Gastrocnemius medialis (tissue), 4 donors: ENCODE data around the gene DTNB. TPM values are rescaled to one million over a fixed set of nuclear protein-coding genes. Genes with fewer than 3 reads are reported as not detected.

ENCODE experiments used
- ATAC-seq, 2 donors: fragments of 150-250 bp; one replicate each; pipeline ENCODE4 v1.9.1; 2016
- DNase-seq, 2 donors: peaks; one replicate each; pipeline ENCODE4 v3.0.0-alpha.2; 2019
- H3K27ac ChIP-seq, 4 donors: fragments of 200-600 bp; sonication (generic); 1 replicate in 1 of 4; 2 replicates in 3 of 4; pipeline ENCODE4 v1.5.1; 2016 to 2018; ENCODE audit warnings: mild to moderate bottlenecking in 2 of 4, moderate library complexity in 1 of 4
- H3K27me3 ChIP-seq, 3 donors: fragments of 200-600 bp; sonication (generic) in 2 of 3; 1 replicate in 1 of 3; 2 replicates in 2 of 3; pipeline versions ENCODE4 v1.5.1 to v1.6.0; 2016 to 2019; ENCODE audit warnings: mild to moderate bottlenecking in 1 of 3, moderate library complexity in 1 of 3
- H3K36me3 ChIP-seq, 2 donors: fragments of 200-600 bp; sonication (generic) in 1 of 2; one replicate each; pipeline ENCODE4 v1.5.1; 2017 to 2018
- H3K4me1 ChIP-seq, 2 donors: fragments of 200-600 bp; sonication (generic) in 1 of 2; one replicate each; pipeline ENCODE4 v1.5.1; 2016 to 2017; ENCODE audit warnings: mild to moderate bottlenecking in 2 of 2
- H3K4me3 ChIP-seq, 4 donors: fragments of 200-600 bp; sonication (generic) in 3 of 4; 1 replicate in 1 of 4; 2 replicates in 3 of 4; pipeline ENCODE4 v1.5.1; 2016 to 2019; ENCODE audit warnings: mild to moderate bottlenecking in 2 of 4
- H3K9me3 ChIP-seq, 3 donors: fragments of 200-600 bp; sonication (generic) in 2 of 3; 1 replicate in 1 of 3; 2 replicates in 2 of 3; pipeline ENCODE4 v1.5.1; 2016 to 2019
- POLR2A ChIP-seq, 2 donors: fragments of 450-650 bp; IDR thresholded peaks; one replicate each; pipeline ENCODE4 v1.6.1; 2017; ENCODE audit warnings: antibody characterized with exemption in 2 of 2, mild to moderate bottlenecking in 2 of 2, moderate library complexity in 2 of 2
- in situ Hi-C, 4 donors: fragments of 200-750 bp; cut with MboI; loops; one replicate each; pipeline versions ENCODE4 v1.15.0 to v1.8.0; 2017; ENCODE audit warnings: low sequenced_read_pairs in 4 of 4
- intact Hi-C: fragments of 100-400 bp; cut with DNase I; formaldehyde crosslinking; loops from one replicate; pipeline ENCODE4 v1.15.1; 2023; ENCODE audit warnings: low total_unique reads
- total RNA-seq, 4 donors: library from RNA; depleted of rRNA; stranded (reverse); fragments of >200 nt; gene quantifications; one replicate each; pipeline versions ENCODE4 v1.1.0 to v1.2.3, GENCODE V29; 2016
- TF ChIP-seq, protein P1 (sequence below), 5 experiments: fragments of 450-650 bp in 3 of 5; fragments of 200-600 bp in 2 of 5; sonication (generic) in 2 of 5; IDR thresholded peaks in 4 of 5; conservative IDR thresholded peaks in 1 of 5; 1 replicate in 4 of 5; 2 replicates in 1 of 5; pipeline ENCODE4 v1.5.1; 2016 to 2019; ENCODE audit warnings: antibody characterized with exemption in 5 of 5, mild to moderate bottlenecking in 3 of 5, moderate library complexity in 3 of 5

Gene DTNB
- total RNA-seq, 4 donors from 2014 or later: 1.0 to 6.6 (median 4.1) TPM

DNA sequence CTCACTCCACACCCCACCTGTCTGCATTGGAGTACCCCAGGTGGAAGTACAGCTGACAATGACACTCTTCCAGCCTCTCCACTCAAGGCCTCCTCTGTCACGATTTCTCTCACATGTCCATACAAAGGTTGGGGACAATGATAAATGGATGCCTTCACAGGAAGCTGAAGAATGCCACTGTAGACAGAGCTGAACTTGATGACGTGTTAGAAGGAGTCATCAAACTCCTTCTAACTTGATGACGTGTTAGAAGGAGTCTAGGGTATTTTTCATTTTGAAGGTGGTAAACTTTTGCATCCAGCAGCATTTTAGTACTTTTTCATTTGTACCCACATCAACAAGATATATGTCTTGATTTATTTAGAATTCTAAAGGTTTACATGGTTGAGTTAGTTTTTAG lies 168.2 kb downstream of the DTNB start:
- Histone ChIP-seq H3K4me1 (no peaks in the 10 kb centered on the region), H3K4me3 (no peak overlapping the region), H3K27ac (no peak overlapping the region), H3K36me3 (no peaks in the 10 kb centered on the region), H3K9me3 (no peaks in the 10 kb centered on the region), H3K27me3 (no peaks in the 10 kb centered on the region)
- no peak for ATAC-seq
- in situ Hi-C loops: no loop called here
- no peak for TF ChIP-seq POLR2A (IDR thresholded peaks at IDR 0.05)
- TF ChIP-seq, protein P1, sequence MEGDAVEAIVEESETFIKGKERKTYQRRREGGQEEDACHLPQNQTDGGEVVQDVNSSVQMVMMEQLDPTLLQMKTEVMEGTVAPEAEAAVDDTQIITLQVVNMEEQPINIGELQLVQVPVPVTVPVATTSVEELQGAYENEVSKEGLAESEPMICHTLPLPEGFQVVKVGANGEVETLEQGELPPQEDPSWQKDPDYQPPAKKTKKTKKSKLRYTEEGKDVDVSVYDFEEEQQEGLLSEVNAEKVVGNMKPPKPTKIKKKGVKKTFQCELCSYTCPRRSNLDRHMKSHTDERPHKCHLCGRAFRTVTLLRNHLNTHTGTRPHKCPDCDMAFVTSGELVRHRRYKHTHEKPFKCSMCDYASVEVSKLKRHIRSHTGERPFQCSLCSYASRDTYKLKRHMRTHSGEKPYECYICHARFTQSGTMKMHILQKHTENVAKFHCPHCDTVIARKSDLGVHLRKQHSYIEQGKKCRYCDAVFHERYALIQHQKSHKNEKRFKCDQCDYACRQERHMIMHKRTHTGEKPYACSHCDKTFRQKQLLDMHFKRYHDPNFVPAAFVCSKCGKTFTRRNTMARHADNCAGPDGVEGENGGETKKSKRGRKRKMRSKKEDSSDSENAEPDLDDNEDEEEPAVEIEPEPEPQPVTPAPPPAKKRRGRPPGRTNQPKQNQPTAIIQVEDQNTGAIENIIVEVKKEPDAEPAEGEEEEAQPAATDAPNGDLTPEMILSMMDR (IDR thresholded peaks at IDR 0.05 in 4 of 5, conservative IDR thresholded peaks at IDR 0.05 in 1 of 5): no peak
- intact Hi-C loops: no loop called here
- DNase-seq: no peak

GRCh38 chr2:25504266-25504665 lies 169.1 kb downstream of the DTNB start:
- intact Hi-C loops: no loop called here

GRCh38 chr2:25499157-25499556 lies 174.2 kb downstream of the DTNB start:
- TF ChIP-seq, protein P1 (IDR thresholded peaks at IDR 0.05 in 4 of 5, conservative IDR thresholded peaks at IDR 0.05 in 1 of 5): no peak
- TF ChIP-seq POLR2A (IDR thresholded peaks at IDR 0.05): no peak
- intact Hi-C loops: no loop called here

More at GRCh38 chr2:25504266-25504665, 169.1 kb downstream of the DTNB start:
- DNase-seq (no peak), ATAC-seq (no peak)
- Histone ChIP-seq H3K9me3 (no peaks in the 10 kb centered on the region), H3K27ac (no peak overlapping the region), H3K4me1 (no peaks in the 10 kb centered on the region), H3K36me3 (no peaks in the 10 kb centered on the region), H3K27me3 (no peaks in the 10 kb centered on the region), H3K4me3 (no peak overlapping the region)
- no peak for TF ChIP-seq POLR2A (IDR thresholded peaks at IDR 0.05)
- TF ChIP-seq, protein P1 (IDR thresholded peaks at IDR 0.05 in 4 of 5, conservative IDR thresholded peaks at IDR 0.05 in 1 of 5): no peak
- in situ Hi-C loops: no loop called here

DNA sequence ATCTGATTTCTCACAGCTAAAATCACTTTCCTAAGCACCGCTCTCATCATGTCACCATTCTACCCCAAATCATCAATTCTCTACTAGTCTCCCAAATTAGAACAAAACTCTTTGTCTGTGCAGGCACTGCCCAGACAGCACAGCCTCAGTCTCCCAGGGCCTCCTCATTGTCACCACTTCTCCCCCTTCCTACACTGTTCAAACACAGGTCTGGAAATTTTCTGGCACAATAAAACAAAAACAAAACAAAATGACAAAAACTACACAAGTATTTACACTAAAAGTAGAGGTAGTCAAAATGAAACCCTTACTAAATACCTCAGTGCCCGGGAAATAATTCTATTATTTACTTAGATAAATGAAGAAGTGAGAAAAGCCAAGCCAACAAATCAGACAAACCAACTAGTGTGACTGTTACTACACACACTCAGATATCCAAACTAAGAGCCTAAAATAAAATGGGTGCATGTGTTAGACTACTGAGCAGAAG lies 175.4 kb downstream of the DTNB start:
- in situ Hi-C loops (no loop called here), intact Hi-C loops (no loop called here)
- H3K4me3 ChIP-seq: no peak overlapping the region
- H3K9me3 ChIP-seq: no peaks in the 10 kb centered on the region
- no peaks in the 10 kb centered on the region for H3K27me3 ChIP-seq
- H3K27ac ChIP-seq: no peak overlapping the region
- ATAC-seq: no peak
- H3K4me1 ChIP-seq: no peaks in the 10 kb centered on the region
- H3K36me3 ChIP-seq: no peaks in the 10 kb centered on the region
- TF ChIP-seq, protein P1 (IDR thresholded peaks at IDR 0.05 in 4 of 5, conservative IDR thresholded peaks at IDR 0.05 in 1 of 5): no peak
- TF ChIP-seq POLR2A (IDR thresholded peaks at IDR 0.05): no peak
- no peak for DNase-seq

More at GRCh38 chr2:25499157-25499556, 174.2 kb downstream of the DTNB start:
- no peaks in the 10 kb centered on the region for H3K4me1 ChIP-seq
- H3K27ac ChIP-seq: no peak overlapping the region
- no peaks in the 10 kb centered on the region for H3K9me3 ChIP-seq
- no peak overlapping the region for H3K4me3 ChIP-seq
- no peak for ATAC-seq
- H3K27me3 ChIP-seq: no peaks in the 10 kb centered on the region
- H3K36me3 ChIP-seq: no peaks in the 10 kb centered on the region
- DNase-seq: no peak
- in situ Hi-C loops: no loop called here
